Vagina (tissue), 2 donors: Measurements from ENCODE around the gene SH3BP5. TPM values are rescaled to one million over a fixed set of nuclear protein-coding genes. Genes with fewer than 3 reads are reported as not detected.

ENCODE experiments used
- DNase-seq, 2 donors: peaks; one replicate each; pipeline ENCODE4 v3.0.0-alpha.2; 2017; ENCODE audit errors: extremely low spot score in 2 of 2
- H3K27ac ChIP-seq: fragments of 200-600 bp; sonication (generic); one replicate; pipeline ENCODE4 v1.5.1; 2019
- H3K27me3 ChIP-seq: fragments of 200-600 bp; sonication (generic); one replicate; pipeline ENCODE4 v1.5.1; 2019
- H3K36me3 ChIP-seq, 2 donors: fragments of 200-600 bp; sonication (generic); one replicate each; pipeline ENCODE4 v1.5.1; 2017 to 2019
- H3K4me1 ChIP-seq: fragments of 200-600 bp; sonication (generic); one replicate; pipeline ENCODE4 v1.5.1; 2019
- H3K4me3 ChIP-seq, 2 donors: fragments of 200-600 bp; sonication (generic); 1 replicate in 1 of 2; 2 replicates in 1 of 2; pipeline ENCODE4 v1.5.1; 2016 to 2019
- H3K9me3 ChIP-seq: fragments of 200-600 bp; sonication (generic); one replicate; pipeline ENCODE4 v1.5.1; 2019
- CTCF ChIP-seq, 3 experiments: fragments of 450-650 bp in 2 of 3; fragments of 200-600 bp in 1 of 3; sonication (generic) in 1 of 3; IDR thresholded peaks; one replicate each; pipeline ENCODE4 v1.5.1; 2017 to 2019; ENCODE audit warnings: antibody characterized with exemption in 3 of 3, mild to moderate bottlenecking in 2 of 3, moderate library complexity in 2 of 3
- POLR2A ChIP-seq, 2 donors: fragments of 450-650 bp; IDR thresholded peaks; one replicate each; pipeline ENCODE4 v1.6.1; 2017; ENCODE audit warnings: antibody characterized with exemption in 2 of 2, mild to moderate bottlenecking in 2 of 2, moderate library complexity in 2 of 2
- POLR2AphosphoS5 ChIP-seq, 2 donors: sonication (generic); formaldehyde crosslinking; IDR thresholded peaks; one replicate each; pipeline ENCODE4 v1.9.0; 2017; ENCODE audit warnings: antibody characterized with exemption in 2 of 2, mild to moderate bottlenecking in 2 of 2, low read depth in 1 of 2; ENCODE audit not compliant: insufficient read depth in 1 of 2
- intact Hi-C: fragments of 100-400 bp; cut with DNase I; formaldehyde crosslinking; loops from one replicate; pipeline ENCODE4 v1.15.1; 2023
- total RNA-seq: library from RNA; depleted of rRNA; stranded (reverse); fragments of >200 nt; gene quantifications from one replicate; pipeline ENCODE4 v1.2.3, GENCODE V29; 2016

SH3BP5 gene
- total RNA-seq, 1 donor from 2014 or later = 78.6 TPM

DNA sequence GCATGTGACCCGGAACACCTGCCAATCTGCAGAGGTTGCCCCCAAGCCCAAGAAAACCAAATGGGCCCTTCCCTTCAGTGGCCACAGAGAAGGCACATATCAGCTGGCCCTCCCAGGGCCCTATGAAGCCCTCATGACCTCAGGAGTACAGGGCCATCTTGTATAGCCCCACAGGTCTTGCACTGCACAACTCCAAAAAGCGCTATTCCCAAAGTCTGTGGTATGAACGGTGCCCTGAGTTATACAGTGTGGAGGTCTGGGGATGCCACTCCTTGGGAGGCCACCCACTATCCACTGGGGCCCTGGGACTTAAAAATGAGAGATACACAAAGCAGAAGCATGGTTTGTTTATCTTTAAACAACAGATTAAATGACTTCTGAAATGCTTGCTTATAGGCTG is 64.9 kb downstream of the SH3BP5 start:
- H3K4me3 ChIP-seq = no peak overlapping the region
- H3K27ac ChIP-seq = peak overlapping the region; percentile 81
- intact Hi-C loops = no loop called here
- H3K4me1 ChIP-seq = peaks cover 60% of the 10 kb centered on the region
- DNase-seq = peak; percentile 87 to 89
- no peaks in the 10 kb centered on the region for H3K36me3 ChIP-seq
- H3K9me3 ChIP-seq = no peaks in the 10 kb centered on the region
- H3K27me3 ChIP-seq = no peaks in the 10 kb centered on the region
- TF ChIP-seq POLR2A (IDR thresholded peaks at IDR 0.05) (no peak), POLR2AphosphoS5 (IDR thresholded peaks at IDR 0.05; ENCODE audit: insufficient read depth in 1 of 2, low read depth in 1 of 2) (no peak), CTCF (IDR thresholded peaks at IDR 0.05) (no peak)

DNA sequence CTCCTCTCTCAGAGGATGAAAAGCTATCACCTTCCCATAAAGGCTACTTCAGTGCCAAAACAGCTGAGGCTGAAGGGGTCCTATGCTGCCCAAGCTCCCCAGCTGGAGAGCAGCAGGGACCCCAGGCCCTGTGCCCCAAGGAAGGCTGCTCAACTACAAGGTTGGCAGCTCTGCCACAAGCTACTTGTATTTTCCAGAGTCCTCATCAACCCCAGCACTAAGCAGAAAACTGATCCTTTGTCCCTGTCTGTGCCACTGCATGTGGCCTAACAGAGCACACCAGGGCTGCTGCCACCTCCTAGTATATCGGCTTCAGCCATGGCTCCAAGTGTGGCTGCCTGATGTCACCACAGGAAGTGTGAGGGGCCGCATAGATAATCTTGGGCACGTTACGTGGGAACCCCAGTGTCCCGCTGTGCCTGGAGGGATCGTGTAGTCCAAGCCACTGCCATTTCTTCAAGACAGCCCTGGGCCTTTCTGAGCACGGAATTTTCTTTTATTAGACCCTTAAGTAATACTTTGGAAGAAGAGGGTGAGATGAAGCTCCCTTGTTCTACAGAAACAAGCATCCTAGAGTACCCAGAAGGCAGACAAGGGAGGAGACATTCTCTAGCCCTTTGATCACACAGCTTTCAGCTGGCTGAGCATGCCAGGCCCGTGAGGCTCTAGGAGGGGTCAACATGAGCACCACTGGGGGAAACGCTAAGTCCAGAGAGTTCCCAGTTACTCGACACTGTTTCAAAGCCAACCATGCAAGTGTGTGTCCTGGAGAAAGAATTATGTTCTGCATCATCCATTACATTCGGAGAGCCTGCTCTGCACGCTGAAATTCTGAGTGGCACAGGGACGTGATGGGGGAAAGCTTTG is 65.6 kb downstream of the SH3BP5 start:
- no peak overlapping the region for H3K4me3 ChIP-seq
- peak; percentile 52 to 84 for DNase-seq
- TF ChIP-seq CTCF (IDR thresholded peaks at IDR 0.05) (no peak), POLR2A (IDR thresholded peaks at IDR 0.05) (no peak), POLR2AphosphoS5 (IDR thresholded peaks at IDR 0.05; ENCODE audit: insufficient read depth in 1 of 2, low read depth in 1 of 2) (no peak)
- no peaks in the 10 kb centered on the region for H3K9me3 ChIP-seq
- H3K27ac ChIP-seq = peak overlapping the region; percentile 70
- no peaks in the 10 kb centered on the region for H3K36me3 ChIP-seq
- H3K27me3 ChIP-seq = no peaks in the 10 kb centered on the region
- intact Hi-C loops = no loop called here
- peaks cover 60% of the 10 kb centered on the region for H3K4me1 ChIP-seq

DNA sequence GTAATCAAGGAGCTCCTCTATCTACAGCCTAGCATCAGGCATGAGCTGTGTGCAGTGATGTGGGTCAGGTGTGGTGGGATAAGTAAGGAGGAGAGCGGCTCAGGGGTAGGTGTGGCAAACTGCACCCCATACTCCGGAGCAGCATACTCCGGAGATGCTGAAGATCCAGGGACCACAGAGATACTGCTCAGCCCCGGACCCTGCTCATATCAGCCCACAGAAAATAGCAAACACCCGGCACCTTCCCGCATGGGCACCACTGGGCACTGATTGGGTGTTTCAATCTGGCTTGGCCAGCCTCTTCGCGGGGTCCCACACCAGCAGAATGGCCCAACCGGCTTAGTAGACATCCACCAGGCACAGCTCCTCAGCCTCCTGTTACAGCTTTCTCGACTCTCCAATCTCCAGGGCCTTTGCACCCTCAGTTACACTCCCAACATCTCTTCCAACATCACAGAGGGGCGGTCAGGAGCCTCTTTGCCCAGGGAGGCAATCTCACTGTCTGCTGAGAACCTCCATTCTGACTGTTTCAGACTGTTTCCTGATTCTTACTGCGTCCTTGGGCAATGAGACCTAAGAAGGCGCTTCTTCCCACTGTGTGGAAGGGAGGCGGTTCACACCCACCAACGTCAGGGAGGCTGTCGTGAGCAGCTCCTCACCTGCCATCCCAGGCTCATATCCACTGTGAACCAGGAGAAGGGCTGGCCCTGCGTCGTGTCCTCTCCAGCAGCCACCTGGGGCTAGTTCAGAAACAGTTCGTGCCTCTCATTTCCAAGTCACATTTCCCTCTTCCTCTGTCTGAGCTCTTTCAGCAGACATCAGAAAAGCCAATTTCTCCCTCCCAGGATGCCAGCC is 66.5 kb downstream of the SH3BP5 start:
- Histone ChIP-seq H3K4me3 (no peak overlapping the region), H3K36me3 (peaks cover 0 to 4% of the 10 kb centered on the region in 2 donors), H3K4me1 (peaks cover 60% of the 10 kb centered on the region), H3K27ac (peak overlapping the region; percentile 70), H3K9me3 (no peaks in the 10 kb centered on the region), H3K27me3 (no peaks in the 10 kb centered on the region)
- TF ChIP-seq POLR2AphosphoS5 (IDR thresholded peaks at IDR 0.05; ENCODE audit: insufficient read depth in 1 of 2, low read depth in 1 of 2) (no peak), POLR2A (IDR thresholded peaks at IDR 0.05) (no peak), CTCF (IDR thresholded peaks at IDR 0.05) (no peak)
- peak; percentile 87 to 90 for DNase-seq
- intact Hi-C loops = no loop called here

DNA sequence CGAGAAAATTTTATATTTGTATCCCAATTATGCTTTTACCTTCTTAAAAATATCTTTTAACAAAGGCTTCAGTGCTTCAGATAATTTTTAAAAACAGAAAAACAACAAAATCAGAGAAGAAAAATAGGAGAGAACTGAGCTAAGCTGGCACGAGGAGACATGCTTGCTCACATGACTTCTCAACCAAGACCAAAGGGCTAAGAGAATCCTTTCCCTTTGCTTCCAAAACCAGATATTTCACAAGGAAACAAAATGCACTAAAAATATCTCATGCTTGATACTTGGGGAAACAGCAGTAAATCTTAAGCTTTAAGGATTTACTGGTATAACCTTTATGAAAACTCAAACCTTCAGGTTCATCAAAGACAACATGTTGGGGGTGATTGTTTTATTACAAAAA is 67.9 kb downstream of the SH3BP5 start:
- Histone ChIP-seq H3K27ac (peak overlapping the region; percentile 70), H3K9me3 (no peaks in the 10 kb centered on the region), H3K27me3 (no peaks in the 10 kb centered on the region), H3K4me3 (no peak overlapping the region), H3K36me3 (peaks cover 0 to 12% of the 10 kb centered on the region in 2 donors), H3K4me1 (peaks cover 51% of the 10 kb centered on the region)
- TF ChIP-seq POLR2A (IDR thresholded peaks at IDR 0.05) = no peak
- TF ChIP-seq CTCF (IDR thresholded peaks at IDR 0.05) = no peak
- intact Hi-C loops = no loop called here
- DNase-seq = no peak
